GM12874 (cell line): Measurements from ENCODE around the gene TSG101.

Experiments
- TF ChIP-seq, protein P1 (sequence below): IDR thresholded peaks from 2 replicates; pipeline ENCODE4 v1.5.1; 2011; ENCODE audit warnings: low read depth, mild to moderate bottlenecking, control low read depth, low read length, moderate library complexity; ENCODE audit not compliant: insufficient read depth

Gene TSG101

GRCh38 chr11:18472587-18472986 lies 54.2 kb downstream of the TSG101 start:
- TF ChIP-seq, protein P1, sequence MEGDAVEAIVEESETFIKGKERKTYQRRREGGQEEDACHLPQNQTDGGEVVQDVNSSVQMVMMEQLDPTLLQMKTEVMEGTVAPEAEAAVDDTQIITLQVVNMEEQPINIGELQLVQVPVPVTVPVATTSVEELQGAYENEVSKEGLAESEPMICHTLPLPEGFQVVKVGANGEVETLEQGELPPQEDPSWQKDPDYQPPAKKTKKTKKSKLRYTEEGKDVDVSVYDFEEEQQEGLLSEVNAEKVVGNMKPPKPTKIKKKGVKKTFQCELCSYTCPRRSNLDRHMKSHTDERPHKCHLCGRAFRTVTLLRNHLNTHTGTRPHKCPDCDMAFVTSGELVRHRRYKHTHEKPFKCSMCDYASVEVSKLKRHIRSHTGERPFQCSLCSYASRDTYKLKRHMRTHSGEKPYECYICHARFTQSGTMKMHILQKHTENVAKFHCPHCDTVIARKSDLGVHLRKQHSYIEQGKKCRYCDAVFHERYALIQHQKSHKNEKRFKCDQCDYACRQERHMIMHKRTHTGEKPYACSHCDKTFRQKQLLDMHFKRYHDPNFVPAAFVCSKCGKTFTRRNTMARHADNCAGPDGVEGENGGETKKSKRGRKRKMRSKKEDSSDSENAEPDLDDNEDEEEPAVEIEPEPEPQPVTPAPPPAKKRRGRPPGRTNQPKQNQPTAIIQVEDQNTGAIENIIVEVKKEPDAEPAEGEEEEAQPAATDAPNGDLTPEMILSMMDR = no peak

DNA sequence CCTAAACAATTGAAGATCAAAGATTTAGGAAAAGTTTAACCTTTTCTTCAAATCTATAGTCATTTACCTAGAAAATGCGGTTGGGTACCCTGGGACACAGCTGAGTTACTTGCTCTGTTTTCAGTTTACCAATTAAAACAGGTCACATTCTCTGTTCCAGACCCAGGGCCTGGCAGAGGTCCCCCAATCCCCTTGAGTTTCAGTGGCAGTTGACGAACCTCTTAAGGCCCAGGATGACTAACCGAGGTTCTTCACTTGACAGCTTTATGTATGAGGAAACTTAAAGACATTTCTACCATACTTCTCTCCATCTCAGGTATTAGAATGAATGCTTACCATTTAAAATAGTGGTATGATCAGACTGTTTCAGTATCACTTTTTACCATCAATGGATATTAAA lies 54.7 kb downstream of the TSG101 start:
- TF ChIP-seq, protein P1 = no peak

- TF ChIP-seq, protein P1 = no peak
Observed at GRCh38 chr11:18468961-18469360, 57.8 kb downstream of the TSG101 start.

- TF ChIP-seq, protein P1 = no peak
Observed at GRCh38 chr11:18468059-18468458, 58.7 kb downstream of the TSG101 start.

DNA sequence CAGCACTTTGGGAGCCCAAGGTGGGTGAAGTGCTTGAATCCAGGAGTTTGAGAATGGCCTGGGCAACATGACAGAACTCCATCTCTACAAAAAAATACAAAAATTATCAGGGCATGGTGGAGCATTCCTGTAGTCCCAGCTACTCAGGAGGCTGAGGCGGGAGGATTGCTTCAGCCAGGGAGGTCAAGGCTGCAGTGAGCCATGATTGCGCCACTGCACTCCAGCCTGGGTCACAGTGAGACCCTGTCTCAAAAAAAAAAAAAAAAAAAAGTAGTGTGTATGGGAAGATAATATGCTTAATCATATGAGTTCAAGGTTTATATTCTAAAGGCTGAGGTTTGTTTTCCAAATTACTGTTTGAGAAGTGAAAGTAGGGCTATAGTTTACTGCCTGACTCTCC lies 60.3 kb downstream of the TSG101 start:
- TF ChIP-seq, protein P1 = no peak

DNA sequence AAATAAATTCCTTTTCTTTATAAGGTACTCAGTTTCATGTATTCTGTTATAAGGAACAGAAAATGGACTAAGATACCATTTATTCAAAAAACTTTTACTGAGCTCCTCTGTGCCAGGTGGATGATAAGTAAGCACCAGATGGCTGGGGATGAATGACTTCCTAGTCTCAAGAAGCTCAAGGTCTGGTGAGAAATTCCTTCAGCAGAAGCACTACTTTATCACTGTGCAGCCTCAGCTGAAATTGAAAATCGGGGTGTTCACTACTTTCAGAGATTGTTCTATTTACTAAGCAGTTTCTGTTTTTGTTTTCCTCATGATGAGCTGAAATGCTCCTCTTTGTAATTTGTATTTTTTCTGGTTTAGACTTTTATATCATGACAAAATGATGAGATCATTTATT lies 63.3 kb downstream of the TSG101 start:
- TF ChIP-seq, protein P1 = no peak

DNA sequence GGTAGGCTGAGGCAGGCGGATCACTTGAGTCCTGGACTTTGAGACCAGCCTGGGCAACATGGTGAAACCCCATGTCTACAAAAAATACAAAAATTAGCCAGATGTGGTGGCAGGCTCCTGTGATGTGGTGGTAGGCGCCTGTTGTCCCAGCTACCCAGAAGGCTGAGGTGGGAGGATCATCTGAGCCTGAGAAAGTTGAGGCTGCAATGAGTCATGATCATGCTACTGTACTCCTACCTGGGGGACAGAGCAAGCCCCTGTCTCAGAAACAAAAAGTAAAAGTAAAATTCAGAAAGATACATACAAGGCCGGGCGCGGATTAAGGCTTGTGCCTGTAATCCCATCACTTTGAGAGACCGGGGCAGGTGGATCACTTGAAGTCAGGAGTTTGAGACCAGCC lies 64.8 kb downstream of the TSG101 start:
- TF ChIP-seq, protein P1 = no peak

DNA sequence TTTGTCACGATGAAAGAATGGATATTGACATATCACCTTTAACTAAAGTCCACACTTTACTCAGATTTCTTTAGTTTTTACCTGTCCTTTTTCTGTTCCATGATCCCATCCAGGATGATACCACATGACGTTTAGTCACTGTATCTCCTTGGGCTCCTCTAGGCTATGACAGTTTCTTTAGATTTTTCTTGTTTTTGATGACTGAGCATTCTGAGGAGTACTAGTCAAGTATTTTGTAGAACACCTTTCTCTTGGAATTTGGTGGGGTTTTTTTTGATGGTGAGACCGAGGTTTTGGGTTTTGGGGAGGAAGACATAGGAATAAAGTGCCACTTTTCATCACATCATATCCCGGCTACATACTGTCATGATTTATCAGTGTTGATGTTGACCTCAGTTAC lies 67.1 kb downstream of the TSG101 start:
- TF ChIP-seq, protein P1 = no peak
